Kidney epithelial cell (primary cell): ENCODE data around the gene PLEKHA5. TPM values are rescaled to one million over a fixed set of nuclear protein-coding genes. Genes with fewer than 3 reads are reported as not detected.
A peak's percentile ranks its signal among the peaks of the same experiment; 100 is the strongest.

Source experiments
- DNase-seq: peaks from one replicate; pipeline ENCODE4 v3.0.0-alpha.2; 2010; ENCODE audit warnings: low read depth
- H3K27me3 ChIP-seq: 2 replicates; pipeline ENCODE4 v1.6.0; 2011; ENCODE audit warnings: low read length; ENCODE audit not compliant: control insufficient read depth, insufficient read depth
- H3K36me3 ChIP-seq: 2 replicates; pipeline ENCODE4 v1.5.1; 2011; ENCODE audit warnings: low read length; ENCODE audit not compliant: control insufficient read depth, insufficient read depth
- H3K4me3 ChIP-seq: 2 replicates; pipeline ENCODE4 v1.5.1; 2011; ENCODE audit warnings: low read depth, mild to moderate bottlenecking, control low read depth, low read length
- total RNA-seq: library from RNA; depleted of rRNA; stranded (reverse); fragments of >200 nt; gene quantifications from 2 replicates; pipeline ENCODE4 v1.2.3, GENCODE V29; 2015
- TF ChIP-seq, protein P1 (sequence below): IDR thresholded peaks from 2 replicates; pipeline ENCODE4 v1.5.1; 2011; ENCODE audit warnings: mild to moderate bottlenecking, moderate library complexity, low read length, control low read depth, inconsistent platforms; ENCODE audit not compliant: insufficient read depth, poor library complexity, severe bottlenecking

Gene PLEKHA5, protein sequence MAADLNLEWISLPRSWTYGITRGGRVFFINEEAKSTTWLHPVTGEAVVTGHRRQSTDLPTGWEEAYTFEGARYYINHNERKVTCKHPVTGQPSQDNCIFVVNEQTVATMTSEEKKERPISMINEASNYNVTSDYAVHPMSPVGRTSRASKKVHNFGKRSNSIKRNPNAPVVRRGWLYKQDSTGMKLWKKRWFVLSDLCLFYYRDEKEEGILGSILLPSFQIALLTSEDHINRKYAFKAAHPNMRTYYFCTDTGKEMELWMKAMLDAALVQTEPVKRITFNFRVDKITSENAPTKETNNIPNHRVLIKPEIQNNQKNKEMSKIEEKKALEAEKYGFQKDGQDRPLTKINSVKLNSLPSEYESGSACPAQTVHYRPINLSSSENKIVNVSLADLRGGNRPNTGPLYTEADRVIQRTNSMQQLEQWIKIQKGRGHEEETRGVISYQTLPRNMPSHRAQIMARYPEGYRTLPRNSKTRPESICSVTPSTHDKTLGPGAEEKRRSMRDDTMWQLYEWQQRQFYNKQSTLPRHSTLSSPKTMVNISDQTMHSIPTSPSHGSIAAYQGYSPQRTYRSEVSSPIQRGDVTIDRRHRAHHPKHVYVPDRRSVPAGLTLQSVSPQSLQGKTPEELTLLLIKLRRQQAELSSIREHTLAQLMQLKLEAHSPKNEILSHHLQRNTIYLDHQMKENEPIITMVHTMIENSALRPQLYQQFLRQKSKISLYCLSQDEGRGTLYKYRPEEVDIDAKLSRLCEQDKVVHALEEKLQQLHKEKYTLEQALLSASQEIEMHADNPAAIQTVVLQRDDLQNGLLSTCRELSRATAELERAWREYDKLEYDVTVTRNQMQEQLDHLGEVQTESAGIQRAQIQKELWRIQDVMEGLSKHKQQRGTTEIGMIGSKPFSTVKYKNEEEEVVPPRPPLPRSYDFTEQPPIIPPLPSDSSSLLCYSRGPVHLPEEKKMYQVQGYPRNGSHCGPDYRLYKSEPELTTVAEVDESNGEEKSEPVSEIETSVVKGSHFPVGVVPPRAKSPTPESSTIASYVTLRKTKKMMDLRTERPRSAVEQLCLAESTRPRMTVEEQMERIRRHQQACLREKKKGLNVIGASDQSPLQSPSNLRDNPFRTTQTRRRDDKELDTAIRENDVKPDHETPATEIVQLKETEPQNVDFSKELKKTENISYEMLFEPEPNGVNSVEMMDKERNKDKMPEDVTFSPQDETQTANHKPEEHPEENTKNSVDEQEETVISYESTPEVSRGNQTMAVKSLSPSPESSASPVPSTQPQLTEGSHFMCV
- total RNA-seq, result 17.1 and 21.9 TPM in 2 replicates

- peak within 1 kb of the TSS; percentile 68 for H3K4me3 ChIP-seq
- H3K36me3 ChIP-seq, result no peaks in the 10 kb centered on the region
- DNase-seq, result no peak
- TF ChIP-seq, protein P1, sequence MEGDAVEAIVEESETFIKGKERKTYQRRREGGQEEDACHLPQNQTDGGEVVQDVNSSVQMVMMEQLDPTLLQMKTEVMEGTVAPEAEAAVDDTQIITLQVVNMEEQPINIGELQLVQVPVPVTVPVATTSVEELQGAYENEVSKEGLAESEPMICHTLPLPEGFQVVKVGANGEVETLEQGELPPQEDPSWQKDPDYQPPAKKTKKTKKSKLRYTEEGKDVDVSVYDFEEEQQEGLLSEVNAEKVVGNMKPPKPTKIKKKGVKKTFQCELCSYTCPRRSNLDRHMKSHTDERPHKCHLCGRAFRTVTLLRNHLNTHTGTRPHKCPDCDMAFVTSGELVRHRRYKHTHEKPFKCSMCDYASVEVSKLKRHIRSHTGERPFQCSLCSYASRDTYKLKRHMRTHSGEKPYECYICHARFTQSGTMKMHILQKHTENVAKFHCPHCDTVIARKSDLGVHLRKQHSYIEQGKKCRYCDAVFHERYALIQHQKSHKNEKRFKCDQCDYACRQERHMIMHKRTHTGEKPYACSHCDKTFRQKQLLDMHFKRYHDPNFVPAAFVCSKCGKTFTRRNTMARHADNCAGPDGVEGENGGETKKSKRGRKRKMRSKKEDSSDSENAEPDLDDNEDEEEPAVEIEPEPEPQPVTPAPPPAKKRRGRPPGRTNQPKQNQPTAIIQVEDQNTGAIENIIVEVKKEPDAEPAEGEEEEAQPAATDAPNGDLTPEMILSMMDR, result peak; percentile 34
- no peaks in the 10 kb centered on the region for H3K27me3 ChIP-seq
Measured at GRCh38 chr12:19129486-19130223, at the start of gene PLEKHA5. Gene PLEKHA5, plus strand, starts transcription at chr12:19129733. Its CDS starts 67 bp downstream, at chr12:19129800.

GRCh38 chr12:19080918-19081317, 48.6 kb upstream of the PLEKHA5 start:
- Histone ChIP-seq H3K27me3 (no peaks in the 10 kb centered on the region), H3K36me3 (no peaks in the 10 kb centered on the region), H3K4me3 (no peak overlapping the region)
- DNase-seq, result no peak
- TF ChIP-seq, protein P1, result no peak

DNA sequence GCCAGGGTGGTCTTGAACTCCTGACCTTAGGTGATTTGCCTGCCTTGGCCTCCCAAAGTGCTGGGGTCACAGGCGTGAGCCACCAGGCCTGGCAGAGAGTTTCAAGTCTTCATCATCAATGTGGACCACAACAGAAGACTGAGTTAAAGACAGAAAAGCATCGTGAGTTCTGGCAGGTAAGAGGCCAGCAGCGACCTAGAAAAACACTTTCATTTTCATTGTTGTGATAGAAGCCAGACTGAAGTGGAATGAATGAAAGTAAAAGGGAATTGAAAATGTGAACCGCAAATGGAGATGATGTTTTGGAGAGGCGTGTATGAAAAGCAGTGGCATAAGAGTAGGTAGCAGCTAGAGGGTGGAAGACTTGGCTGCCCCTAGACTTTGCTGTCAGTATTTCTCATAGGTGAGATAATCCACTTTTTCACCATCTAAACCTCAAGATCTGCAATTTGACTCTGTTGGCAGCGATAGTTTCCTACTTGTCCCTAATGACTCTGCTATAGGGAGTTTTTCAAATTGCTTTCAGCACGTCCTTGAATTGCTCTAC, 47.1 kb upstream of the PLEKHA5 start:
- no peak for DNase-seq
- H3K4me3 ChIP-seq, result no peak overlapping the region
- no peaks in the 10 kb centered on the region for H3K36me3 ChIP-seq
- TF ChIP-seq, protein P1, result no peak
- no peaks in the 10 kb centered on the region for H3K27me3 ChIP-seq

- no peak overlapping the region for H3K4me3 ChIP-seq
- TF ChIP-seq, protein P1, result no peak
- DNase-seq, result no peak
- no peaks in the 10 kb centered on the region for H3K27me3 ChIP-seq
- H3K36me3 ChIP-seq, result no peaks in the 10 kb centered on the region
Measured at GRCh38 chr12:19084547-19084946, 45.0 kb upstream of the PLEKHA5 start.

- DNase-seq, result no peak
- H3K36me3 ChIP-seq, result no peaks in the 10 kb centered on the region
- TF ChIP-seq, protein P1, result no peak
- H3K27me3 ChIP-seq, result no peaks in the 10 kb centered on the region
- no peak overlapping the region for H3K4me3 ChIP-seq
Measured at GRCh38 chr12:19085090-19085489, 44.4 kb upstream of the PLEKHA5 start.
